ENCODE data around the gene FBXL4.
"Not testable (repeated sequence)": the region's sequence is repeated elsewhere in the genome, so short reads cannot be mapped to it uniquely, and the experiment has no call there.

FBXL4 gene

DNA sequence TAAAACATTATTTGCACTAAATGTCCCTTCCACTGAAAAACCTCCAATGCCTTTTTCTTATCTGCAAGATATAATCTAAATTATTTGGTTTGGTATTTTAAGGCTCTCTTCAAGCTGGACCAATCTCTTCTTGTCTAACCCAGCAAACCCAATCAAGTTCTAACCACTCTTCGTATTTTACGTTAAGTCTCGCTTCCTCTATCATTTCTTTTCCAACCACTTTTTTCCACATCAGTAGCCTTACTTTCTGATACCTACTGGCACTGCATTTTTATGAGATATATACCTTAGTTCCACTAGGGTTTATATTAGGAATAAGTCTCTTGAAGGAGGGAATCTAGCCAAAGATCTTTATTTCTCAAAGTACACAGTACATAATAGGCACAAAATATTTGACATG, 19.1 kb downstream of the FBXL4 start:
- CTCF ChIA-PET, result no interaction called here
- DNase-seq (ENCODE audit: extremely low spot score), result no peak
- POLR2A ChIA-PET, result no interaction called here
- TF ChIP-seq, protein P1, sequence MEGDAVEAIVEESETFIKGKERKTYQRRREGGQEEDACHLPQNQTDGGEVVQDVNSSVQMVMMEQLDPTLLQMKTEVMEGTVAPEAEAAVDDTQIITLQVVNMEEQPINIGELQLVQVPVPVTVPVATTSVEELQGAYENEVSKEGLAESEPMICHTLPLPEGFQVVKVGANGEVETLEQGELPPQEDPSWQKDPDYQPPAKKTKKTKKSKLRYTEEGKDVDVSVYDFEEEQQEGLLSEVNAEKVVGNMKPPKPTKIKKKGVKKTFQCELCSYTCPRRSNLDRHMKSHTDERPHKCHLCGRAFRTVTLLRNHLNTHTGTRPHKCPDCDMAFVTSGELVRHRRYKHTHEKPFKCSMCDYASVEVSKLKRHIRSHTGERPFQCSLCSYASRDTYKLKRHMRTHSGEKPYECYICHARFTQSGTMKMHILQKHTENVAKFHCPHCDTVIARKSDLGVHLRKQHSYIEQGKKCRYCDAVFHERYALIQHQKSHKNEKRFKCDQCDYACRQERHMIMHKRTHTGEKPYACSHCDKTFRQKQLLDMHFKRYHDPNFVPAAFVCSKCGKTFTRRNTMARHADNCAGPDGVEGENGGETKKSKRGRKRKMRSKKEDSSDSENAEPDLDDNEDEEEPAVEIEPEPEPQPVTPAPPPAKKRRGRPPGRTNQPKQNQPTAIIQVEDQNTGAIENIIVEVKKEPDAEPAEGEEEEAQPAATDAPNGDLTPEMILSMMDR (IDR thresholded peaks at IDR 0.05; ENCODE audit: control extremely low read depth, extremely low read depth, low read depth, missing control alignments), result no peak

DNA sequence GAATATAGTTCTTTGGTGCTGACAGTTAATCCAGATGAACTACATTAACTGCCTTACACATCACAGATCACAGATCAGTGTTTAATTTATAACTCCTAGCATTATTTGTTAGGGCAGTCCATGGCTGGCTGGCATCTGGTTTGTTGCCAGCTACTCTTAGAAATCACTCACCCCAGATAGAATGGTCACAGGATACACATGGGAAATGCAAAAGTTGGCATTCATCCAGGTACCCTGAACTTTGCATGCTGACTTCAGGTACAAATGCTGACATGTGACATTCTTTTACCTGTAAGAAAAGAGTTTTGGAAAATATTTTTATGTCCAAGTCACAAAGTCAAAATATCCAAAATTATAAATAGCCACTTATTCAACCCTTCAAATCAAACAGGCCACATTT, 20.2 kb downstream of the FBXL4 start:
- CTCF ChIA-PET, result no interaction called here
- TF ChIP-seq, protein P1 (IDR thresholded peaks at IDR 0.05; ENCODE audit: control extremely low read depth, extremely low read depth, low read depth, missing control alignments), result no peak
- POLR2A ChIA-PET, result no interaction called here
- no peak for DNase-seq (ENCODE audit: extremely low spot score)

DNA sequence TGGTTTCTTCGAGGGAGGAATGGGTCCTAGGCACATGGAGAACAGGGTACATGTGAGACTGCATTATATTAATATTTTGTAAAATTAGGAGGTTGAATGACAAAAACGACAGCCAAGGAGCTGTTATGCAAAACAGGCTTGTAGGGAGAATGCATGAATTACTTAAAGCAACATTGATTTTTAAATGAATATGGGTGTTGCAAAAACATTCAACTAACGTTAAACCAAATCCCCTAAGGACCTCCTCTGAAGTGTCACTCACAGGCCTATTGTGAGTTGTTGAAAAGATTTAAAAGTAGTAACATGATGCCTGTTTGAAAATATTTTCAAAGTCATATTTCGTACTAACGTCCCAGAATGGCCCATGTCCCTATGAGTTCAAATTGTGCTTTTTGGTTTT, 21.9 kb downstream of the FBXL4 start:
- ChIA-PET POLR2A (no interaction called here), CTCF (interaction anchor here (1.0 kb wide), 1 partner anchor 46 kb away, joined by 4 read pairs; no protein-coding TSS in a partner anchor)
- TF ChIP-seq, protein P1 (IDR thresholded peaks at IDR 0.05; ENCODE audit: control extremely low read depth, extremely low read depth, low read depth, missing control alignments), result no peak
- no peak for DNase-seq (ENCODE audit: extremely low spot score)

DNA sequence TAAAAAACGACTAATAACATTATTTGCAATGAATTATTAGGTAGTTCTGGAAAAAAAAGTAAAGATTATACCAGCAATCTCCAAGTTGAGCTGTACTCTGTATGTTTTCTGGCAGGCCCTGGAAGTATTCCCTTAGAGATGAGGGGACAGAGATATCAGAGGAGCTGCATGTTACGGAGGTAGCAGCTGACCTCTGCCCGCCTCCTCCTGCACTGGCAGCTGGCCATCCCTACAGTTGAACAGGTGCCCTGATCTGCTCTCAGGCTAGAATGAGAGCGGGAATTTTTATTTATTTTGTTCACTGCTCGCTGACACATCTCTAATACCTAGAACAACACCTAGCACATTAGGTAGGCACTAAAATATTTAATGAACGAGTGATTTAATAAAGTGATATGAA, 23.1 kb downstream of the FBXL4 start:
- CTCF ChIA-PET, result no interaction called here
- POLR2A ChIA-PET, result no interaction called here
- no peak for DNase-seq (ENCODE audit: extremely low spot score)
- TF ChIP-seq, protein P1 (IDR thresholded peaks at IDR 0.05; ENCODE audit: control extremely low read depth, extremely low read depth, low read depth, missing control alignments), result no peak

DNA sequence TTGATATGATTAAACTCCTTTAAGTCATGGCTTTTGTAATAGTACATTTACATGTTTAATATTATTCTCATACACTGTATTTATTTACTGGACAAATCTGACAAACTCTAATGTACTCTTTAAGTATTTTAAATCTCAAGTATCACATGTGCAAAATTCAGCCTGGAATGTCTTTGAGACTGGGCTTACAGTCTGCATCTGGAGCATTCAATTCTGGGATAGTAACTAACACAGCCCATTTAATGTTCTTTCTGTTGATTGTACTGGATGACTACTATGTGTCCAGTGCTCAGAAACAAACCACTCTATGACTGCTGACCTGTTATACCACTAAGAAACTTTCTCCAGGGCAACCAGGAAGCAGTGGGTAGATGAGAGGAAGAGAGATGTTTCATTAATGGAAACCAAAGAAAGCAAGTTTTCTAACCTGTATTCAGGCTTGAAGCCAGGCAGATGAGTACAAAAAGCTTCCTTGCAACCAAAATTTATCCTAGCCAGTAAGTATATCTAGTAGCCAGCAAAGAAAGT, 26.8 kb downstream of the FBXL4 start:
- ChIA-PET CTCF (interaction anchor here (1.5 kb wide), 1 partner anchor 16 kb away, joined by 3 read pairs; no protein-coding TSS in a partner anchor), POLR2A (no interaction called here)
- peak; percentile 18 for DNase-seq (ENCODE audit: extremely low spot score)
- TF ChIP-seq, protein P1 (IDR thresholded peaks at IDR 0.05; ENCODE audit: control extremely low read depth, extremely low read depth, low read depth, missing control alignments), result no peak

DNA sequence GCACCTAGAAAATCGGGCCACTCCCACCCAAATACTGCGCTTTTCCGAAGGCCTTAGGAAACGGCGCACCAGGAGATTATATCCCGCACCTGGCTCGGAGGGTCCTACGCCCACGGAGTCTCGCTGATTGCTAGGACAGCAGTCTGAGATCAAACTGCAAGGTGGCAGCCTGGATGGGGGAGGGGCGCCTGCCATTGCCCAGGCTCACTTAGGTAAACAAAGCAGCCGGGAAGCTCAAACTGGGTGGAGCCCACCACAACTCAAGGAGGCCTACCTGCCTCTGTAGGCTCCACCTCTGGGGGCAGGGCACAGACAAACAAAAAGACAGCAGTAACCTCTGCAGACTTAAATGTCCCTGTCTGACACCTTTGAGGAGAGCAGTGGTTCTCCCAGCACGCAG, 36.8 kb downstream of the FBXL4 start:
- CTCF ChIA-PET; DNase-seq (ENCODE audit: extremely low spot score); POLR2A ChIA-PET: not testable (repeated sequence)

DNA sequence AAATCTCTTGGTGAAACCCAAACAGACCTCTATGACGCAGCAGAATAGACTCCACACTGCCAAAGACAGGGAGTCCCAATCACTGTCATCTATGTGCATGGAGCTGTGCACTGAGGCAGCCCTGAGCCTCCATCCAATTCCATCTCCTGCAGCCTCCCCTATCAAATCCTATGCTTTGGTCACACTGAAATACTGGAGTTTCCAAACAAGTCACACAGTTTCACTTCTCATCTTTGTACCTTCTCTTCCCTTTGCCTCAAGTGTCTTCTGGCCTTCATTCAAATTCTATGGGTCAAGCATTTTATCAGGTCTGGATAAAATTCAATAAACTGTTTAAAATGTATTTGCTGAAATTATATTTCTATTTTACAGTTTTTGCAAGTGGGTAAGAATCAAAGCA, 38.5 kb downstream of the FBXL4 start:
- POLR2A ChIA-PET, result no interaction called here
- CTCF ChIA-PET, result no interaction called here
- TF ChIP-seq, protein P1 (IDR thresholded peaks at IDR 0.05; ENCODE audit: control extremely low read depth, extremely low read depth, low read depth, missing control alignments), result no peak
- DNase-seq (ENCODE audit: extremely low spot score), result no peak

DNA sequence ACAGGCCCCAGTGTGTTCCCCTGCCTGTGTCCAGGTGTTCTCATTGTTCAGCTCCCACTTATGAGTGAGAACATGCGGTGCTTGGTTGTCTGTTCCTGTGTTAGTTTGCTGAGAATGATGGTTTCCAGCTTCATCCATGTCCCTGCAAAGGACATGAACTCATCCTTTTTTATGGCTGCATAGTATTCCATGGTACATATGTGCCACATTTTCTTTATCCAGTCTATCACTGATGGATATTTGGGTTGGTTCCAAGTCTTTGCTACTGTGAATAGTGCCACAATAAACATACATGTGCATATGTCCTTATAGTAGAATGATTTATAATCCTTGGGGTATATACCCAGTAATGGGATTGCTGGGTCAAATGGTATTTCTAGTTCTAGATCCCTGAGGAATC, 41.4 kb downstream of the FBXL4 start:
- CTCF ChIA-PET, result interaction anchor here (1.6 kb wide), 1 partner anchor 17 kb away, joined by 3 read pairs; no protein-coding TSS in a partner anchor
- DNase-seq (ENCODE audit: extremely low spot score); POLR2A ChIA-PET: not testable (repeated sequence)
